IMR-90 (cell line): ENCODE measurements around the gene CADM1. TPM values are rescaled to one million over a fixed set of nuclear protein-coding genes. Genes with fewer than 3 reads are reported as not detected.
A peak's percentile ranks its signal among the peaks of the same experiment; 100 is the strongest.

Experiments used
- ATAC-seq: fragments of 200-7000 bp; cut with Tn5 transposase; 2 replicates; pipeline ENCODE4 v1.9.1; 2020; ENCODE audit warnings: low read depth, mild to moderate bottlenecking, moderate library complexity
- BruUV-seq: library from RNA; stranded (reverse); fragments of 400-500 nt; replicated peaks from 2 replicates; lab custom pipeline; 2021; lab: Mats Ljungman, UMichigan
- CTCF ChIA-PET: fragments of 300-600 bp; formaldehyde crosslinking; extraction: SDS; loops from one replicate; lab custom pipeline; 2021; ENCODE audit warnings: antibody characterized with exemption; lab: Yijun Ruan, JAX
- POLR2A ChIA-PET: fragments of 300-600 bp; sonication (Branson Sonifier 250); formaldehyde crosslinking; loops from one replicate; lab custom pipeline; 2022; ENCODE audit warnings: antibody characterized with exemption; ENCODE audit not compliant: unreplicated experiment; lab: Charles Lee
- DNase-seq: peaks from one replicate; pipeline ENCODE4 v3.0.0; 2013
- H2AFZ ChIP-seq: replicated peaks from 2 replicates; pipeline ENCODE3; 2013; ENCODE audit warnings: low read length, mild to moderate bottlenecking; ENCODE audit not compliant: poor library complexity
- H2AK5ac ChIP-seq: 2 replicates; pipeline ENCODE4 v1.6.1; 2013; ENCODE audit warnings: low read depth, low read length, inconsistent platforms
- H2AK9ac ChIP-seq: replicated peaks from 2 replicates; pipeline ENCODE3; 2013; ENCODE audit warnings: mild to moderate bottlenecking, low read depth, low read length, moderate library complexity; ENCODE audit not compliant: poor library complexity
- H2BK120ac ChIP-seq: 2 replicates; pipeline ENCODE4 v1.6.1; 2013; ENCODE audit warnings: low read depth, low read length, inconsistent platforms
- H2BK15ac ChIP-seq: 3 replicates; pipeline ENCODE4 v1.6.1; 2013; ENCODE audit warnings: low read depth, low read length, inconsistent platforms
- H2BK20ac ChIP-seq: 2 replicates; pipeline ENCODE4 v1.6.1; 2013; ENCODE audit warnings: low read depth, mild to moderate bottlenecking, inconsistent platforms, low read length, moderate library complexity
- H2BK5ac ChIP-seq: 2 replicates; pipeline ENCODE4 v1.6.1; 2013; ENCODE audit warnings: mild to moderate bottlenecking, low read depth, low read length, inconsistent platforms; ENCODE audit not compliant: poor library complexity, severe bottlenecking
- H3K14ac ChIP-seq: replicated peaks from 2 replicates; pipeline ENCODE4 v1.6.1; 2013; ENCODE audit warnings: low read depth, low read length, inconsistent platforms
- H3K18ac ChIP-seq: 2 replicates; pipeline ENCODE4 v1.6.1; 2013; ENCODE audit warnings: low read depth, low read length, control low read depth
- H3K23ac ChIP-seq: 2 replicates; pipeline ENCODE4 v1.6.1; 2013; ENCODE audit warnings: low read depth, low read length, inconsistent platforms
- H3K27ac ChIP-seq: 2 replicates; pipeline ENCODE4 v1.5.1; 2013; ENCODE audit warnings: mild to moderate bottlenecking, control low read depth, low read length; ENCODE audit not compliant: insufficient read depth
- H3K27me3 ChIP-seq: 2 replicates; pipeline ENCODE4 v1.6.1; 2013; ENCODE audit warnings: low read length; ENCODE audit not compliant: control insufficient read depth, insufficient read depth
- H3K36me3 ChIP-seq: 2 replicates; pipeline ENCODE4 v1.6.1; 2013; ENCODE audit warnings: low read length, mixed read lengths; ENCODE audit not compliant: control insufficient read depth, insufficient read depth
- H3K4ac ChIP-seq: 2 replicates; pipeline ENCODE4 v1.6.1; 2013; ENCODE audit warnings: low read depth, low read length, inconsistent platforms
- H3K4me1 ChIP-seq: 2 replicates; pipeline ENCODE4 v1.6.1; 2013; ENCODE audit warnings: low read length, mixed read lengths; ENCODE audit not compliant: control insufficient read depth, insufficient read depth
- H3K4me2 ChIP-seq: 2 replicates; pipeline ENCODE4 v1.6.1; 2013; ENCODE audit warnings: low read depth, mild to moderate bottlenecking, control low read depth, low read length, moderate library complexity
- H3K4me3 ChIP-seq: 2 replicates; pipeline ENCODE4 v1.5.1; 2013; ENCODE audit warnings: low read depth, mild to moderate bottlenecking, control low read depth, low read length, moderate library complexity; ENCODE audit not compliant: insufficient read depth
- H3K56ac ChIP-seq: 2 replicates; pipeline ENCODE4 v1.6.1; 2013; ENCODE audit warnings: low read length, inconsistent platforms; ENCODE audit not compliant: insufficient read depth; ENCODE audit errors: extremely low read depth
- H3K79me1 ChIP-seq, 2 experiments: 2 replicates each; pipeline ENCODE4 v1.6.1; 2013; ENCODE audit warnings: low read length in 2 of 2, inconsistent platforms in 1 of 2, low read depth in 1 of 2
- H3K9ac ChIP-seq: 2 replicates; pipeline ENCODE4 v1.6.1; 2013; ENCODE audit warnings: low read depth, low read length, control low read depth
- H3K9me1 ChIP-seq: 2 replicates; pipeline ENCODE4 v1.6.1; 2013; ENCODE audit warnings: low read length, inconsistent platforms; ENCODE audit not compliant: insufficient read depth
- H3K9me3 ChIP-seq: 2 replicates; pipeline ENCODE4 v1.6.1; 2013; ENCODE audit warnings: low read length; ENCODE audit not compliant: control insufficient read depth, insufficient read depth
- H4K20me1 ChIP-seq: 2 replicates; pipeline ENCODE4 v1.6.1; 2013; ENCODE audit warnings: low read length, inconsistent platforms; ENCODE audit not compliant: insufficient read depth
- H4K5ac ChIP-seq: 2 replicates; pipeline ENCODE4 v1.6.1; 2013; ENCODE audit warnings: mild to moderate bottlenecking, low read depth, low read length, control low read depth
- H4K8ac ChIP-seq, 2 experiments: 2 replicates each; pipeline ENCODE4 v1.6.1; 2013; ENCODE audit warnings: low read depth in 2 of 2, low read length in 2 of 2, control low read depth in 1 of 2, inconsistent platforms in 1 of 2
- H4K91ac ChIP-seq: 2 replicates; pipeline ENCODE4 v1.6.1; 2013; ENCODE audit warnings: low read depth, low read length, inconsistent platforms; ENCODE audit not compliant: insufficient read depth
- BHLHE40 ChIP-seq: fragments of 150-350 bp; IDR thresholded peaks from 2 replicates; pipeline ENCODE4 v1.6.1; 2016; ENCODE audit warnings: mild to moderate bottlenecking, low read depth, low read length
- dilution Hi-C: fragments of 300-500 bp; cut with HindIII; formaldehyde crosslinking; loops from one replicate; pipeline ENCODE4 v1.14.3; 2018; ENCODE audit warnings: low sequenced_read_pairs; ENCODE audit not compliant: unreplicated experiment
- in situ Hi-C: fragments of 300-500 bp; cut with MboI; formaldehyde crosslinking; loops from 3 replicates; pipeline ENCODE4 v1.14.3; 2019; ENCODE audit warnings: low sequenced_read_pairs, inconsistent platforms, mixed read lengths
- intact Hi-C: fragments of 100-400 bp; cut with micrococcal nuclease; formaldehyde crosslinking; loops from 2 replicates; pipeline ENCODE4 v1.10.0; 2022
- polyA plus RNA-seq, 3 experiments: library from polyadenylated mRNA; depleted of rRNA; stranded (reverse); fragments of >200 nt; gene quantifications; 2 replicates each; pipeline ENCODE4 v1.2.3, GENCODE V29; 2012; ENCODE audit warnings: low replicate concordance in 1 of 3
- total RNA-seq: library from RNA; depleted of rRNA; stranded (reverse); fragments of >200 nt; gene quantifications from 2 replicates; pipeline ENCODE4 v1.2.3, GENCODE V29; 2012

The CADM1 gene
- total and polyA plus RNA-seq, 2 of the 4 experiments (the other 2 are of a cell fraction): 28.8 to 77.1 TPM

GRCh38 chr11:115385226-115385625 is 119.0 kb downstream of the CADM1 start:
- H3K4me2 ChIP-seq: no peak overlapping the region
- H2BK120ac ChIP-seq: no peak overlapping the region
- no peak overlapping the region for H3K27ac ChIP-seq
- no peak overlapping the region for H3K9ac ChIP-seq
- BruUV-seq: no TSS peak
- ATAC-seq: no peak
- peaks cover 3% of the 10 kb centered on the region; the same call in 1 of the 2 replicates for H3K4me1 ChIP-seq
- H2AFZ ChIP-seq: no peak overlapping the region
- POLR2A ChIA-PET: no interaction called here
- CTCF ChIA-PET: interaction anchor here (0.8 kb wide), 2 partner anchors 13 to 237 kb away, joined by 3 read pairs; no protein-coding TSS in a partner anchor
- H3K14ac ChIP-seq: no peak overlapping the region
- peak; percentile 47 for DNase-seq
- H2BK20ac ChIP-seq: no peak overlapping the region
- no peak overlapping the region for H4K8ac ChIP-seq
- no peaks in the 10 kb centered on the region; a peak in 2 of 4 replicates for H3K79me1 ChIP-seq
- no peak overlapping the region for H2BK15ac ChIP-seq
- H2AK9ac ChIP-seq: no peak overlapping the region
- no peak overlapping the region for H3K4me3 ChIP-seq
- H3K27me3 ChIP-seq: no peaks in the 10 kb centered on the region
- no peaks in the 10 kb centered on the region for H3K36me3 ChIP-seq
- no peak overlapping the region for H4K91ac ChIP-seq
- H2AK5ac ChIP-seq: no peak overlapping the region
- H3K4ac ChIP-seq: no peak overlapping the region
- H3K23ac ChIP-seq: no peak overlapping the region
- dilution Hi-C loops: no loop called here
- in situ Hi-C loops: no loop called here
- H4K20me1 ChIP-seq: no peaks in the 10 kb centered on the region
- H2BK5ac ChIP-seq: no peak overlapping the region
- H3K9me1 ChIP-seq: no peaks in the 10 kb centered on the region
- intact Hi-C loops: no loop called here
- H3K9me3 ChIP-seq: no peaks in the 10 kb centered on the region
- TF ChIP-seq BHLHE40: no peak
- no peak overlapping the region for H3K18ac ChIP-seq
- H4K5ac ChIP-seq: no peak overlapping the region
- no peak overlapping the region for H3K56ac ChIP-seq
